Measurements from ENCODE around the gene MAPK8.

The MAPK8 gene

GRCh38 chr10:48478469-48478868 lies 172.0 kb downstream of the MAPK8 start:
- Histone ChIP-seq H3K4me1 (ENCODE audit: control insufficient read depth, insufficient read depth, low read length) (no peaks in the 10 kb centered on the region), H3K36me3 (ENCODE audit: control insufficient read depth, insufficient read depth, low read length) (no peaks in the 10 kb centered on the region), H3K27me3 (ENCODE audit: control insufficient read depth, insufficient read depth, low read length) (no peaks in the 10 kb centered on the region), H3K27ac (ENCODE audit: low read depth, low read length) (no peak overlapping the region), H3K9ac (ENCODE audit: low read length) (no peak overlapping the region), H3K4me3 (ENCODE audit: low read length) (no peak overlapping the region)

DNA sequence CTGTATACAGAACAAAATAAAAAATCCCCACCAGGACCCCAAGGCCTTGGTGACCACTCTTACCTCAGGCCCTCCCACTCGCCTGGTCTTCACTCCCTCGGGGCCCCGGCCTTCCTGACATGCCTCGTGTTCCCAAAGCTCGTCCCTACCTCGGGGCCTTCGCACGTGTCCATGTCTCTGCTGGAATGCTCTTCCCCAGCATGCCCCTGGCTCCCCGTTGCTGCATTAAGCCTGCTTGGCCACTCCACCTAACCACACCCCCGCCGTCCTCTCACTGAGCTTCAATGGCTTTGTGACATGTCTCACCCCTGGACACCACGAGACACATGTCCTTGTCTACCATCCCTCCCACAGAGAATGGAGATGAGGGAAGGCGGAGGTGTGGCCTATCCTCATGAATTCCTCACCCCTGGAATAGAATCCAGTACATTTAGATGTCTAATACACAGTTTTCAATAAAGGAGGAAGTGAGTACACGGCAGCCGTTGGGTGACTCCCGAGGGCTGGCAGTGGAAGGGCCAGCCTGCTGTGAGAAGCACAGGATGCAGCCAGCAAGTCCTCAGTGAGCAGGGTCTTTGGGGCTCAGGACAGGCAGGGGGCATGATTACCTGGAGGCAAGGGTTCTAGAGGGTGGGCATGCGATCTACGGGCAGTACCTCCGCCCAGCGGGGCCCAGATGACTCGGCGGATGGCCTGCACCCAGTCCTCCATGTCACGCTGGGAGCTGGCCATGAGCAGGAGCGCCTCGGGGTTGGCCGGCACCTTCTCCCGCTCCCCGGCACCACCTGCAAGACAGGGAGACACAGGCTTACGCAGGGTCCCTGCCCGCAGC lies 172.7 kb downstream of the MAPK8 start:
- H3K4me1 ChIP-seq (ENCODE audit: control insufficient read depth, insufficient read depth, low read length): no peaks in the 10 kb centered on the region
- H3K36me3 ChIP-seq (ENCODE audit: control insufficient read depth, insufficient read depth, low read length): no peaks in the 10 kb centered on the region
- no peak overlapping the region for H3K4me3 ChIP-seq (ENCODE audit: low read length)
- no peak overlapping the region for H3K9ac ChIP-seq (ENCODE audit: low read length)
- H3K27me3 ChIP-seq (ENCODE audit: control insufficient read depth, insufficient read depth, low read length): no peaks in the 10 kb centered on the region
- no peak overlapping the region for H3K27ac ChIP-seq (ENCODE audit: low read depth, low read length)

- Histone ChIP-seq H3K4me1 (ENCODE audit: control insufficient read depth, insufficient read depth, low read length) (no peaks in the 10 kb centered on the region), H3K9ac (ENCODE audit: low read length) (no peak overlapping the region), H3K27ac (ENCODE audit: low read depth, low read length) (no peak overlapping the region), H3K4me3 (ENCODE audit: low read length) (no peak overlapping the region), H3K27me3 (ENCODE audit: control insufficient read depth, insufficient read depth, low read length) (no peaks in the 10 kb centered on the region), H3K36me3 (ENCODE audit: control insufficient read depth, insufficient read depth, low read length) (no peaks in the 10 kb centered on the region)
Measured at GRCh38 chr10:48480397-48481374, 174.2 kb downstream of the MAPK8 start.

- Histone ChIP-seq H3K9ac (ENCODE audit: low read length) (no peak overlapping the region), H3K27ac (ENCODE audit: low read depth, low read length) (no peak overlapping the region), H3K27me3 (ENCODE audit: control insufficient read depth, insufficient read depth, low read length) (no peaks in the 10 kb centered on the region), H3K4me1 (ENCODE audit: control insufficient read depth, insufficient read depth, low read length) (no peaks in the 10 kb centered on the region), H3K36me3 (ENCODE audit: control insufficient read depth, insufficient read depth, low read length) (no peaks in the 10 kb centered on the region), H3K4me3 (ENCODE audit: low read length) (no peak overlapping the region)
Measured at GRCh38 chr10:48481385-48481784, 174.9 kb downstream of the MAPK8 start.

- H3K27me3 ChIP-seq (ENCODE audit: control insufficient read depth, insufficient read depth, low read length): no peaks in the 10 kb centered on the region
Measured at GRCh38 chr10:48482207-48482606, 175.7 kb downstream of the MAPK8 start.

GRCh38 chr10:48484911-48485310 lies 178.4 kb downstream of the MAPK8 start:
- Histone ChIP-seq H3K4me1 (ENCODE audit: control insufficient read depth, insufficient read depth, low read length) (no peaks in the 10 kb centered on the region), H3K4me3 (ENCODE audit: low read length) (no peak overlapping the region), H3K36me3 (ENCODE audit: control insufficient read depth, insufficient read depth, low read length) (no peaks in the 10 kb centered on the region), H3K27me3 (ENCODE audit: control insufficient read depth, insufficient read depth, low read length) (no peaks in the 10 kb centered on the region), H3K9ac (ENCODE audit: low read length) (no peak overlapping the region), H3K27ac (ENCODE audit: low read depth, low read length) (no peak overlapping the region)

More at GRCh38 chr10:48482207-48482606, 175.7 kb downstream of the MAPK8 start:
- Histone ChIP-seq H3K9ac (ENCODE audit: low read length) (no peak overlapping the region), H3K4me1 (ENCODE audit: control insufficient read depth, insufficient read depth, low read length) (no peaks in the 10 kb centered on the region), H3K4me3 (ENCODE audit: low read length) (no peak overlapping the region), H3K36me3 (ENCODE audit: control insufficient read depth, insufficient read depth, low read length) (no peaks in the 10 kb centered on the region), H3K27ac (ENCODE audit: low read depth, low read length) (no peak overlapping the region)

GRCh38 chr10:48485711-48486110 lies 179.2 kb downstream of the MAPK8 start:
- H3K4me1 ChIP-seq (ENCODE audit: control insufficient read depth, insufficient read depth, low read length): no peaks in the 10 kb centered on the region
- no peak overlapping the region for H3K4me3 ChIP-seq (ENCODE audit: low read length)
- no peak overlapping the region for H3K9ac ChIP-seq (ENCODE audit: low read length)
- H3K27ac ChIP-seq (ENCODE audit: low read depth, low read length): no peak overlapping the region
- no peaks in the 10 kb centered on the region for H3K36me3 ChIP-seq (ENCODE audit: control insufficient read depth, insufficient read depth, low read length)
- H3K27me3 ChIP-seq (ENCODE audit: control insufficient read depth, insufficient read depth, low read length): no peaks in the 10 kb centered on the region

GRCh38 chr10:48487244-48487643 lies 180.8 kb downstream of the MAPK8 start:
- no peak overlapping the region for H3K27ac ChIP-seq (ENCODE audit: low read depth, low read length)

More at GRCh38 chr10:48487244-48487643, 180.8 kb downstream of the MAPK8 start:
- no peaks in the 10 kb centered on the region for H3K36me3 ChIP-seq (ENCODE audit: control insufficient read depth, insufficient read depth, low read length)
- H3K4me1 ChIP-seq (ENCODE audit: control insufficient read depth, insufficient read depth, low read length): no peaks in the 10 kb centered on the region
- H3K4me3 ChIP-seq (ENCODE audit: low read length): no peak overlapping the region
- H3K9ac ChIP-seq (ENCODE audit: low read length): no peak overlapping the region
- H3K27me3 ChIP-seq (ENCODE audit: control insufficient read depth, insufficient read depth, low read length): no peaks in the 10 kb centered on the region

Measured in rectal smooth muscle tissue (tissue), 1 donor.